ENCODE measurements around the gene CD59.

The CD59 gene

GRCh38 chr11:33725496-33725895 is 10.7 kb downstream of the CD59 start:
- Histone ChIP-seq H2AFZ (ENCODE audit: low read length) (no peak overlapping the region), H3K27me3 (ENCODE audit: insufficient read depth, low read length) (no peaks in the 10 kb centered on the region), H3K79me2 (ENCODE audit: insufficient read depth, low read length) (peaks cover 2% of the 10 kb centered on the region; the same call in 1 of the 2 replicates), H3K9me2 (ENCODE audit: low read depth, low read length) (no peaks in the 10 kb centered on the region), H3K9me3 (ENCODE audit: low read length) (no peaks in the 10 kb centered on the region), H3K9ac (ENCODE audit: low read length) (no peak overlapping the region), H3K4me3 (ENCODE audit: low read depth, low read length, poor library complexity, severe bottlenecking) (no peak overlapping the region), H3K36me3 (ENCODE audit: insufficient read depth, low read length) (peaks cover 8% of the 10 kb centered on the region; the same call in 1 of the 2 replicates), H3K27ac (ENCODE audit: low read depth, low read length, poor library complexity, severe bottlenecking) (no peak overlapping the region), H3K4me1 (ENCODE audit: insufficient read depth, low read length, severe bottlenecking) (peaks cover 7% of the 10 kb centered on the region), H3F3A (ENCODE audit: insufficient read depth, low read length) (no peaks in the 10 kb centered on the region), H4K20me1 (ENCODE audit: insufficient read depth, low read length) (no peaks in the 10 kb centered on the region), H3K4me2 (ENCODE audit: low read length) (no peak overlapping the region)
- TF ChIP-seq CTCF (IDR thresholded peaks at IDR 0.05; ENCODE audit: low read length) (no peak), EZH2 (IDR thresholded peaks at IDR 0.05; ENCODE audit: borderline replicate concordance, low read length) (no peak)

GRCh38 chr11:33724644-33725035 is 11.6 kb downstream of the CD59 start:
- H3K9ac ChIP-seq (ENCODE audit: low read length), result no peak overlapping the region

GRCh38 chr11:33723238-33723881 is 12.9 kb downstream of the CD59 start:
- no peak overlapping the region for H3K27ac ChIP-seq (ENCODE audit: low read depth, low read length, poor library complexity, severe bottlenecking)
- no peaks in the 10 kb centered on the region for H3K27me3 ChIP-seq (ENCODE audit: insufficient read depth, low read length)
- H3F3A ChIP-seq (ENCODE audit: insufficient read depth, low read length), result no peaks in the 10 kb centered on the region
- H3K4me2 ChIP-seq (ENCODE audit: low read length), result no peak overlapping the region
- H3K4me1 ChIP-seq (ENCODE audit: insufficient read depth, low read length, severe bottlenecking), result peaks cover 7% of the 10 kb centered on the region
- H2AFZ ChIP-seq (ENCODE audit: low read length), result no peak overlapping the region
- TF ChIP-seq CTCF (IDR thresholded peaks at IDR 0.05; ENCODE audit: low read length) (no peak), EZH2 (IDR thresholded peaks at IDR 0.05; ENCODE audit: borderline replicate concordance, low read length) (no peak)
- no peak overlapping the region for H3K4me3 ChIP-seq (ENCODE audit: low read depth, low read length, poor library complexity, severe bottlenecking)
- peaks cover 13% of the 10 kb centered on the region; the same call in 1 of the 2 replicates for H3K36me3 ChIP-seq (ENCODE audit: insufficient read depth, low read length)
- no peaks in the 10 kb centered on the region for H4K20me1 ChIP-seq (ENCODE audit: insufficient read depth, low read length)
- H3K9me2 ChIP-seq (ENCODE audit: low read depth, low read length), result no peaks in the 10 kb centered on the region
- no peaks in the 10 kb centered on the region for H3K79me2 ChIP-seq (ENCODE audit: insufficient read depth, low read length)
- no peak overlapping the region for H3K9ac ChIP-seq (ENCODE audit: low read length)
- H3K9me3 ChIP-seq (ENCODE audit: low read length), result no peaks in the 10 kb centered on the region

More at GRCh38 chr11:33724644-33725035, 11.6 kb downstream of the CD59 start:
- H2AFZ ChIP-seq (ENCODE audit: low read length), result no peak overlapping the region
- no peaks in the 10 kb centered on the region for H3K27me3 ChIP-seq (ENCODE audit: insufficient read depth, low read length)
- H3K4me3 ChIP-seq (ENCODE audit: low read depth, low read length, poor library complexity, severe bottlenecking), result no peak overlapping the region
- peaks cover 10% of the 10 kb centered on the region for H3K36me3 ChIP-seq (ENCODE audit: insufficient read depth, low read length)
- no peak overlapping the region for H3K27ac ChIP-seq (ENCODE audit: low read depth, low read length, poor library complexity, severe bottlenecking)
- TF ChIP-seq CTCF (IDR thresholded peaks at IDR 0.05; ENCODE audit: low read length), result no peak
- no peak for TF ChIP-seq EZH2 (IDR thresholded peaks at IDR 0.05; ENCODE audit: borderline replicate concordance, low read length)
- no peaks in the 10 kb centered on the region for H3F3A ChIP-seq (ENCODE audit: insufficient read depth, low read length)
- no peaks in the 10 kb centered on the region for H4K20me1 ChIP-seq (ENCODE audit: insufficient read depth, low read length)
- no peak overlapping the region for H3K4me2 ChIP-seq (ENCODE audit: low read length)
- H3K9me3 ChIP-seq (ENCODE audit: low read length), result no peaks in the 10 kb centered on the region
- no peaks in the 10 kb centered on the region for H3K79me2 ChIP-seq (ENCODE audit: insufficient read depth, low read length)
- H3K9me2 ChIP-seq (ENCODE audit: low read depth, low read length), result no peaks in the 10 kb centered on the region
- H3K4me1 ChIP-seq (ENCODE audit: insufficient read depth, low read length, severe bottlenecking), result peaks cover 7% of the 10 kb centered on the region
